A549 (cell line): Measurements from ENCODE around the gene ARHGEF28. TPM values are rescaled to one million over a fixed set of nuclear protein-coding genes. Genes with fewer than 3 reads are reported as not detected.

Source experiments
- ATAC-seq, 2 experiments: fragments of 200-7000 bp in 1 of 2; fragments of >200 bp in 1 of 2; cut with Nextera tagmentation in 1 of 2; cut with Tn5 transposase in 1 of 2; 3 replicates each; pipeline versions ENCODE4 v1.8.0 to v1.9.1; 2018 to 2020; ENCODE audit warnings: mild to moderate bottlenecking in 1 of 2, moderate library complexity in 1 of 2
- CTCF ChIA-PET: fragments of 300-600 bp; sonication (Branson Sonifier 250); formaldehyde crosslinking; extraction: SDS; loops from one replicate; lab custom pipeline; 2021; ENCODE audit warnings: antibody characterized with exemption, inconsistent platforms; lab: Yijun Ruan, JAX
- POLR2A ChIA-PET: fragments of 350-600 bp; formaldehyde crosslinking; extraction: SDS; loops from one replicate; lab custom pipeline; 2021; ENCODE audit warnings: antibody characterized with exemption, inconsistent platforms; lab: Yijun Ruan, JAX
- DNase-seq, 2 experiments: peaks; one replicate each; pipeline versions ENCODE4 v3.0.0 to v3.0.0-alpha.2; 2011 to 2016; ENCODE audit warnings: low read depth in 1 of 2, low spot score in 1 of 2
- FAIRE-seq: peaks from 2 replicates; lab custom pipeline; 2011; peaks lifted over from hg19 to GRCh38; lab: Jason Lieb, UNC
- H3K27ac ChIP-seq, 2 experiments: fragments of >200 bp; sonication (Bioruptor Twin); formaldehyde crosslinking; 3 replicates each; pipeline ENCODE4 v1.5.1; 2016 to 2017
- H3K4me1 ChIP-seq: fragments of >200 bp; sonication (Bioruptor Twin); formaldehyde crosslinking; 3 replicates; pipeline ENCODE4 v1.6.1; 2016
- H3K4me2 ChIP-seq: fragments of >200 bp; sonication (Bioruptor Twin); formaldehyde crosslinking; 3 replicates; pipeline ENCODE4 v1.6.1; 2016
- H3K4me3 ChIP-seq: fragments of >200 bp; sonication (Bioruptor Twin); formaldehyde crosslinking; 3 replicates; pipeline ENCODE4 v1.5.1; 2016
- H3K9me3 ChIP-seq: fragments of >200 bp; sonication (Bioruptor Twin); formaldehyde crosslinking; 3 replicates; pipeline ENCODE4 v1.6.1; 2016
- CHD2 ChIP-seq: fragments of 150-350 bp; IDR thresholded peaks from 2 replicates; pipeline ENCODE4 v1.6.1; 2014; ENCODE audit warnings: low read length; ENCODE audit not compliant: partially characterized antibody
- CHD4 ChIP-seq: fragments of 200-600 bp; sonication (generic); IDR thresholded peaks from 2 replicates; pipeline ENCODE4 v1.6.1; 2016; ENCODE audit warnings: antibody characterized with exemption, mild to moderate bottlenecking, borderline replicate concordance
- CTCF ChIP-seq: fragments of >200 bp; sonication (Bioruptor Twin); formaldehyde crosslinking; IDR thresholded peaks from 3 replicates; pipeline ENCODE4 v1.5.1; 2016
- EP300 ChIP-seq, 2 experiments: fragments of >200 bp; sonication (Bioruptor Twin); formaldehyde crosslinking; IDR thresholded peaks; 2 replicates in 1 of 2; 3 replicates in 1 of 2; pipeline ENCODE4 v1.6.1; 2016 to 2017
- FOSB ChIP-seq: fragments of 250-450 bp; sonication (Bioruptor Pico); IDR thresholded peaks from 2 replicates; pipeline ENCODE4 v1.5.0; 2020; ENCODE audit warnings: mild to moderate bottlenecking, moderate library complexity
- FOSL2 ChIP-seq, 2 experiments: fragments of 450-650 bp in 1 of 2; fragments of >200 bp in 1 of 2; sonication (Bioruptor Twin) in 1 of 2; formaldehyde crosslinking; IDR thresholded peaks; 2 replicates each; pipeline versions ENCODE4 v1.5.0 to v1.6.1; 2016 to 2020; ENCODE audit warnings: mild to moderate bottlenecking in 1 of 2, moderate library complexity in 1 of 2
- GATA3 ChIP-seq: IDR thresholded peaks from 2 replicates; pipeline ENCODE4 v1.6.1; 2012; ENCODE audit warnings: borderline replicate concordance
- HDAC2 ChIP-seq: fragments of 200-600 bp; sonication (generic); IDR thresholded peaks from 2 replicates; pipeline ENCODE4 v1.6.1; 2016
- HMGXB4 ChIP-seq: fragments of 250-450 bp; sonication (Bioruptor Pico); IDR thresholded peaks from 2 replicates; pipeline ENCODE4 v1.5.0; 2021; ENCODE audit warnings: mild to moderate bottlenecking, moderate library complexity, borderline replicate concordance
- HOXB13 ChIP-seq: fragments of 250-450 bp; sonication (Bioruptor Pico); IDR thresholded peaks from 2 replicates; pipeline ENCODE4 v1.5.0; 2020; ENCODE audit warnings: low read depth, mild to moderate bottlenecking, moderate library complexity
- JUNB ChIP-seq: fragments of >200 bp; sonication (Bioruptor Twin); formaldehyde crosslinking; IDR thresholded peaks from 2 replicates; pipeline ENCODE4 v1.6.1; 2016
- MAZ ChIP-seq: fragments of 150-350 bp; IDR thresholded peaks from 2 replicates; pipeline ENCODE4 v1.6.1; 2014; ENCODE audit warnings: antibody characterized with exemption, low read depth, low read length, borderline replicate concordance
- MYC ChIP-seq: IDR thresholded peaks from 2 replicates; pipeline ENCODE4 v1.6.1; 2012; ENCODE audit warnings: mild to moderate bottlenecking, inconsistent platforms, low read length, improper control_type of control experiment, borderline replicate concordance
- NFE2L2 ChIP-seq: fragments of 150-350 bp; conservative IDR thresholded peaks from 2 replicates; pipeline ENCODE4 v1.6.1; 2014; ENCODE audit warnings: low read length
- NPAS2 ChIP-seq: fragments of 250-450 bp; sonication (Bioruptor Pico); IDR thresholded peaks from 2 replicates; pipeline ENCODE4 v1.8.0; 2022; ENCODE audit warnings: mild to moderate bottlenecking, moderate library complexity, borderline replicate concordance
- PHF8 ChIP-seq: fragments of 200-600 bp; sonication (generic); IDR thresholded peaks from 2 replicates; pipeline ENCODE4 v1.6.1; 2016; ENCODE audit warnings: low read depth, mild to moderate bottlenecking, antibody characterized with exemption, moderate library complexity, borderline replicate concordance
- RNF2 ChIP-seq: fragments of 200-600 bp; sonication (generic); IDR thresholded peaks from 2 replicates; pipeline ENCODE4 v1.6.1; 2016; ENCODE audit warnings: low read depth, mild to moderate bottlenecking, antibody characterized with exemption, moderate library complexity, borderline replicate concordance
- SMC3 ChIP-seq: fragments of >200 bp; sonication (Bioruptor Twin); formaldehyde crosslinking; IDR thresholded peaks from 3 replicates; pipeline ENCODE4 v1.6.1; 2018; ENCODE audit warnings: inconsistent platforms
- ZNF302 ChIP-seq: fragments of 250-450 bp; sonication (Bioruptor Pico); IDR thresholded peaks from 2 replicates; pipeline ENCODE4 v1.9.0; 2021; ENCODE audit warnings: inconsistent platforms, mild to moderate bottlenecking, moderate library complexity
- ZSCAN20 ChIP-seq: fragments of 250-450 bp; sonication (Bioruptor Pico); IDR thresholded peaks from 2 replicates; pipeline ENCODE4 v1.8.0; 2022; ENCODE audit warnings: mild to moderate bottlenecking, moderate library complexity
- WGBS: methylation state at CpG from one replicate; pipeline ENCODE4 v1.1.6; 2017; ENCODE audit errors: missing lambda C conversion rate; 5-methylcytosine and 5-hydroxymethylcytosine counted together
- polyA plus RNA-seq, 4 experiments: library from polyadenylated mRNA; depleted of rRNA in 3 of 4; stranded (reverse); fragments of >200 nt; fragmentation: RNase III in 1 of 4; extraction: RNeasy Plus Mini Kit Qiagen cat#74134 plus additional on column Dnase treatment in 1 of 4; gene quantifications; 2 replicates in 3 of 4; 3 replicates in 1 of 4; pipeline ENCODE4 v1.2.3, GENCODE V29; 2011 to 2017

ARHGEF28 gene
- polyA plus RNA-seq, 2 of the 4 experiments (the other 2 are of a cell fraction): 17.0 to 22.3 TPM

GRCh38 chr5:73928476-73929070, 302.6 kb downstream of the ARHGEF28 start:
- Histone ChIP-seq H3K4me2 (no peak overlapping the region), H3K9me3 (no peaks in the 10 kb centered on the region), H3K27ac (no peak overlapping the region), H3K4me1 (no peaks in the 10 kb centered on the region), H3K4me3 (no peak overlapping the region)
- FAIRE-seq (no peak), DNase-seq (no peak), ATAC-seq (no peak)
- no peak for TF ChIP-seq ZSCAN20
- no peak for TF ChIP-seq EP300 (IDR thresholded peaks at IDR 0.05)
- 94% methylated on average over 7 of the region's 7 CpGs for WGBS
- ChIA-PET CTCF (no interaction called here), POLR2A (no interaction called here)

- H3K4me1 ChIP-seq: peaks cover 18% of the 10 kb centered on the region; the same call in 2 of the 3 replicates
- WGBS: 85% methylated on average over 4 of the region's 4 CpGs
- FAIRE-seq (no peak), DNase-seq (no peak), ATAC-seq (no peak)
- H3K4me3 ChIP-seq: no peak overlapping the region
- no peak overlapping the region for H3K4me2 ChIP-seq
- H3K9me3 ChIP-seq: no peaks in the 10 kb centered on the region
- H3K27ac ChIP-seq: no peak overlapping the region
- POLR2A ChIA-PET: no interaction called here
- CTCF ChIA-PET: no interaction called here
- TF ChIP-seq JUNB (no peak), NFE2L2 (no peak), ZNF302 (CRISPR knock-in tag) (no peak), CTCF (no peak), HOXB13 (CRISPR knock-in tag) (no peak), FOSB (CRISPR knock-in tag) (no peak), CHD2 (no peak), RNF2 (no peak), FOSL2 (IDR thresholded peaks at IDR 0.05) (no peak), FOSL2 (CRISPR knock-in tag; IDR thresholded peaks at IDR 0.05) (no peak), NPAS2 (no peak), HDAC2 (no peak), GATA3 (no peak), PHF8 (no peak), MYC (no peak), HMGXB4 (CRISPR knock-in tag) (no peak), CHD4 (no peak), SMC3 (no peak), MAZ (no peak)
These were observed 309.7 kb downstream of the ARHGEF28 start for GRCh38 chr5:73935719-73936118.
